K562 (cell line): Measurements from ENCODE around the gene OPRD1. TPM values are rescaled to one million over a fixed set of nuclear protein-coding genes. Genes with fewer than 3 reads are reported as not detected.

Source experiments
- MAFF ChIP-seq: IDR thresholded peaks from 2 replicates; pipeline ENCODE4 v1.6.1; 2012; ENCODE audit warnings: low read length, improper control_type of control experiment
- polyA plus RNA-seq, 8 experiments: library from polyadenylated mRNA; depleted of rRNA in 4 of 8; stranded (reverse) in 5 of 8; unstranded in 3 of 8; fragments of >200 nt; fragmentation: Nextera tagmentation in 2 of 8; fragmentation: Illumina TruSeq in 1 of 8; extraction: Ambion mirVana in 2 of 8; extraction: Trizol in 1 of 8; gene quantifications; 2 replicates each; pipeline versions ENCODE4 v1.2.1 to v1.2.3, GENCODE V29; 2011 to 2014; ENCODE audit warnings: inconsistent platforms in 1 of 8, missing spikeins in 1 of 8
- total RNA-seq, 7 experiments: library from RNA; depleted of rRNA in 6 of 7; stranded (reverse); fragments of >200 nt in 6 of 7; fragmentation: Illumina TruSeq in 2 of 7; extraction: Trizol in 2 of 7; gene quantifications; 2 replicates each; pipeline versions ENCODE4 v1.2.1 to v1.2.3, GENCODE V29; 2011 to 2021; ENCODE audit warnings: low replicate concordance in 1 of 7
- TF ChIP-seq, protein P1 (sequence below): sonication (generic); formaldehyde crosslinking; IDR thresholded peaks from 2 replicates; pipeline ENCODE4 v1.8.1; 2023; ENCODE audit warnings: missing genetic modification reagents, mild to moderate bottlenecking, borderline replicate concordance
- TF ChIP-seq, protein P2 (sequence below): sonication (generic); formaldehyde crosslinking; IDR thresholded peaks from 2 replicates; pipeline ENCODE4 v1.9.0; 2022; ENCODE audit warnings: mild to moderate bottlenecking, missing genetic modification reagents
- TF ChIP-seq, protein P3 (sequence below), 2 experiments: fragments of 450-650 bp; IDR thresholded peaks; 2 replicates each; pipeline ENCODE4 v1.6.1; 2018; ENCODE audit warnings: mild to moderate bottlenecking in 2 of 2, low read depth in 1 of 2; ENCODE audit not compliant: partially characterized antibody in 2 of 2
- TF ChIP-seq, protein P4 (sequence below): sonication (generic); formaldehyde crosslinking; IDR thresholded peaks from 2 replicates; pipeline ENCODE4 v1.8.0; 2023; ENCODE audit warnings: mild to moderate bottlenecking, missing genetic modification reagents
- TF ChIP-seq, protein P5 (sequence below): fragments of 200-400 bp; formaldehyde crosslinking; IDR thresholded peaks from 2 replicates; pipeline ENCODE4 v1.6.1; 2017; ENCODE audit warnings: mild to moderate bottlenecking, low read depth, low read length, moderate library complexity
- TF ChIP-seq, protein P6 (sequence below): fragments of 250-450 bp; sonication (Bioruptor Pico); IDR thresholded peaks from 2 replicates; pipeline ENCODE4 v1.8.0; 2022; ENCODE audit warnings: inconsistent platforms, mild to moderate bottlenecking, moderate library complexity, borderline replicate concordance
- TF ChIP-seq, protein P7 (sequence below): sonication (generic); formaldehyde crosslinking; IDR thresholded peaks from 2 replicates; pipeline ENCODE4 v1.8.1; 2023; ENCODE audit warnings: mild to moderate bottlenecking, missing genetic modification reagents

Gene OPRD1
- total and polyA plus RNA-seq, 9 of the 15 experiments (the other 6 are each of a cell fraction or from before 2014, with no cell fraction given): under 0.01 to 0.03 (median under 0.01) TPM; not detected in 6

DNA sequence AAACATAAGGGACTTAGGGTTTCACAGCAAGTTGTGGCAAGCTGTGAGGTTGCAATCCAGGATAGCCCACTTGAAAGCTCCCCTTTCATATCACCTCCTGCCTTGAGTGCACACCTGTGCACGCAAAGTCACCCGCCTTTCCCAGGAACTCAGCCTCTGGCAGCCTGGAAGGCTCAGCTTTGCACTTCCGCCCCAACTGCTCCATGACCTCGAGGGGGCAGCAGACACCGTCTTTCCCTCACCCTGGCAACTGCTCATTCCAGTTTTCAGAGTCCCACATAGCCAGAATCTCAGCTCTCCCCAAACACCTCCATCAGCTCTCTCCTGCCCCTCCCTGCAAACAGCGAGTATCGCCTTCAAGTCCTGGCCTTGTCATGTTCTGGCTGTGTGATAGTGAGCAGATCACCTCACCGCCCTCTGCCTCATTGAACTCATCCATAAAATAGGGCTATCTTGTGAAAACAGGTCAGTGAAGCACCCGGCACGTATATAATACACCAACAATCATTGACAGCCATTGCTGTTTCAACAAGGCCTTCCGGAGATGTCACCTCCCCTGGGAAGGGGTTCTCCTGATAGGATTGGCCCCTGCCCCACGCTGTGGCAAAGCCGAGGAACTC, 70.1 kb downstream of the OPRD1 start (continued):
- TF ChIP-seq, protein P1, sequence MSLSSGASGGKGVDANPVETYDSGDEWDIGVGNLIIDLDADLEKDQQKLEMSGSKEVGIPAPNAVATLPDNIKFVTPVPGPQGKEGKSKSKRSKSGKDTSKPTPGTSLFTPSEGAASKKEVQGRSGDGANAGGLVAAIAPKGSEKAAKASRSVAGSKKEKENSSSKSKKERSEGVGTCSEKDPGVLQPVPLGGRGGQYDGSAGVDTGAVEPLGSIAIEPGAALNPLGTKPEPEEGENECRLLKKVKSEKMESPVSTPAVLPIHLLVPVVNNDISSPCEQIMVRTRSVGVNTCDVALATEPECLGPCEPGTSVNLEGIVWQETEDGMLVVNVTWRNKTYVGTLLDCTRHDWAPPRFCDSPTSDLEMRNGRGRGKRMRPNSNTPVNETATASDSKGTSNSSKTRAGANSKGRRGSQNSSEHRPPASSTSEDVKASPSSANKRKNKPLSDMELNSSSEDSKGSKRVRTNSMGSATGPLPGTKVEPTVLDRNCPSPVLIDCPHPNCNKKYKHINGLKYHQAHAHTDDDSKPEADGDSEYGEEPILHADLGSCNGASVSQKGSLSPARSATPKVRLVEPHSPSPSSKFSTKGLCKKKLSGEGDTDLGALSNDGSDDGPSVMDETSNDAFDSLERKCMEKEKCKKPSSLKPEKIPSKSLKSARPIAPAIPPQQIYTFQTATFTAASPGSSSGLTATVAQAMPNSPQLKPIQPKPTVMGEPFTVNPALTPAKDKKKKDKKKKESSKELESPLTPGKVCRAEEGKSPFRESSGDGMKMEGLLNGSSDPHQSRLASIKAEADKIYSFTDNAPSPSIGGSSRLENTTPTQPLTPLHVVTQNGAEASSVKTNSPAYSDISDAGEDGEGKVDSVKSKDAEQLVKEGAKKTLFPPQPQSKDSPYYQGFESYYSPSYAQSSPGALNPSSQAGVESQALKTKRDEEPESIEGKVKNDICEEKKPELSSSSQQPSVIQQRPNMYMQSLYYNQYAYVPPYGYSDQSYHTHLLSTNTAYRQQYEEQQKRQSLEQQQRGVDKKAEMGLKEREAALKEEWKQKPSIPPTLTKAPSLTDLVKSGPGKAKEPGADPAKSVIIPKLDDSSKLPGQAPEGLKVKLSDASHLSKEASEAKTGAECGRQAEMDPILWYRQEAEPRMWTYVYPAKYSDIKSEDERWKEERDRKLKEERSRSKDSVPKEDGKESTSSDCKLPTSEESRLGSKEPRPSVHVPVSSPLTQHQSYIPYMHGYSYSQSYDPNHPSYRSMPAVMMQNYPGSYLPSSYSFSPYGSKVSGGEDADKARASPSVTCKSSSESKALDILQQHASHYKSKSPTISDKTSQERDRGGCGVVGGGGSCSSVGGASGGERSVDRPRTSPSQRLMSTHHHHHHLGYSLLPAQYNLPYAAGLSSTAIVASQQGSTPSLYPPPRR: no peak; the same call in 1 of the 2 replicates
- TF ChIP-seq, protein P2, sequence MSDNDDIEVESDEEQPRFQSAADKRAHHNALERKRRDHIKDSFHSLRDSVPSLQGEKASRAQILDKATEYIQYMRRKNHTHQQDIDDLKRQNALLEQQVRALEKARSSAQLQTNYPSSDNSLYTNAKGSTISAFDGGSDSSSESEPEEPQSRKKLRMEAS: 0 out of 2 replicates have a peak, but pooled peaks have one; percentile 56
- TF ChIP-seq, protein P3, sequence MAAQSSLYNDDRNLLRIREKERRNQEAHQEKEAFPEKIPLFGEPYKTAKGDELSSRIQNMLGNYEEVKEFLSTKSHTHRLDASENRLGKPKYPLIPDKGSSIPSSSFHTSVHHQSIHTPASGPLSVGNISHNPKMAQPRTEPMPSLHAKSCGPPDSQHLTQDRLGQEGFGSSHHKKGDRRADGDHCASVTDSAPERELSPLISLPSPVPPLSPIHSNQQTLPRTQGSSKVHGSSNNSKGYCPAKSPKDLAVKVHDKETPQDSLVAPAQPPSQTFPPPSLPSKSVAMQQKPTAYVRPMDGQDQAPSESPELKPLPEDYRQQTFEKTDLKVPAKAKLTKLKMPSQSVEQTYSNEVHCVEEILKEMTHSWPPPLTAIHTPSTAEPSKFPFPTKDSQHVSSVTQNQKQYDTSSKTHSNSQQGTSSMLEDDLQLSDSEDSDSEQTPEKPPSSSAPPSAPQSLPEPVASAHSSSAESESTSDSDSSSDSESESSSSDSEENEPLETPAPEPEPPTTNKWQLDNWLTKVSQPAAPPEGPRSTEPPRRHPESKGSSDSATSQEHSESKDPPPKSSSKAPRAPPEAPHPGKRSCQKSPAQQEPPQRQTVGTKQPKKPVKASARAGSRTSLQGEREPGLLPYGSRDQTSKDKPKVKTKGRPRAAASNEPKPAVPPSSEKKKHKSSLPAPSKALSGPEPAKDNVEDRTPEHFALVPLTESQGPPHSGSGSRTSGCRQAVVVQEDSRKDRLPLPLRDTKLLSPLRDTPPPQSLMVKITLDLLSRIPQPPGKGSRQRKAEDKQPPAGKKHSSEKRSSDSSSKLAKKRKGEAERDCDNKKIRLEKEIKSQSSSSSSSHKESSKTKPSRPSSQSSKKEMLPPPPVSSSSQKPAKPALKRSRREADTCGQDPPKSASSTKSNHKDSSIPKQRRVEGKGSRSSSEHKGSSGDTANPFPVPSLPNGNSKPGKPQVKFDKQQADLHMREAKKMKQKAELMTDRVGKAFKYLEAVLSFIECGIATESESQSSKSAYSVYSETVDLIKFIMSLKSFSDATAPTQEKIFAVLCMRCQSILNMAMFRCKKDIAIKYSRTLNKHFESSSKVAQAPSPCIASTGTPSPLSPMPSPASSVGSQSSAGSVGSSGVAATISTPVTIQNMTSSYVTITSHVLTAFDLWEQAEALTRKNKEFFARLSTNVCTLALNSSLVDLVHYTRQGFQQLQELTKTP (IDR thresholded peaks at IDR 0.05; ENCODE audit: low read depth in 1 of 2, partially characterized antibody in 2 of 2): no peak
- TF ChIP-seq, protein P4, sequence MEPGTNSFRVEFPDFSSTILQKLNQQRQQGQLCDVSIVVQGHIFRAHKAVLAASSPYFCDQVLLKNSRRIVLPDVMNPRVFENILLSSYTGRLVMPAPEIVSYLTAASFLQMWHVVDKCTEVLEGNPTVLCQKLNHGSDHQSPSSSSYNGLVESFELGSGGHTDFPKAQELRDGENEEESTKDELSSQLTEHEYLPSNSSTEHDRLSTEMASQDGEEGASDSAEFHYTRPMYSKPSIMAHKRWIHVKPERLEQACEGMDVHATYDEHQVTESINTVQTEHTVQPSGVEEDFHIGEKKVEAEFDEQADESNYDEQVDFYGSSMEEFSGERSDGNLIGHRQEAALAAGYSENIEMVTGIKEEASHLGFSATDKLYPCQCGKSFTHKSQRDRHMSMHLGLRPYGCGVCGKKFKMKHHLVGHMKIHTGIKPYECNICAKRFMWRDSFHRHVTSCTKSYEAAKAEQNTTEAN (CRISPR knock-in tag): no peak
- no peak for TF ChIP-seq MAFF
- TF ChIP-seq, protein P5, sequence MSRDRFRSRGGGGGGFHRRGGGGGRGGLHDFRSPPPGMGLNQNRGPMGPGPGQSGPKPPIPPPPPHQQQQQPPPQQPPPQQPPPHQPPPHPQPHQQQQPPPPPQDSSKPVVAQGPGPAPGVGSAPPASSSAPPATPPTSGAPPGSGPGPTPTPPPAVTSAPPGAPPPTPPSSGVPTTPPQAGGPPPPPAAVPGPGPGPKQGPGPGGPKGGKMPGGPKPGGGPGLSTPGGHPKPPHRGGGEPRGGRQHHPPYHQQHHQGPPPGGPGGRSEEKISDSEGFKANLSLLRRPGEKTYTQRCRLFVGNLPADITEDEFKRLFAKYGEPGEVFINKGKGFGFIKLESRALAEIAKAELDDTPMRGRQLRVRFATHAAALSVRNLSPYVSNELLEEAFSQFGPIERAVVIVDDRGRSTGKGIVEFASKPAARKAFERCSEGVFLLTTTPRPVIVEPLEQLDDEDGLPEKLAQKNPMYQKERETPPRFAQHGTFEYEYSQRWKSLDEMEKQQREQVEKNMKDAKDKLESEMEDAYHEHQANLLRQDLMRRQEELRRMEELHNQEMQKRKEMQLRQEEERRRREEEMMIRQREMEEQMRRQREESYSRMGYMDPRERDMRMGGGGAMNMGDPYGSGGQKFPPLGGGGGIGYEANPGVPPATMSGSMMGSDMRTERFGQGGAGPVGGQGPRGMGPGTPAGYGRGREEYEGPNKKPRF: no peak
- TF ChIP-seq, protein P6, sequence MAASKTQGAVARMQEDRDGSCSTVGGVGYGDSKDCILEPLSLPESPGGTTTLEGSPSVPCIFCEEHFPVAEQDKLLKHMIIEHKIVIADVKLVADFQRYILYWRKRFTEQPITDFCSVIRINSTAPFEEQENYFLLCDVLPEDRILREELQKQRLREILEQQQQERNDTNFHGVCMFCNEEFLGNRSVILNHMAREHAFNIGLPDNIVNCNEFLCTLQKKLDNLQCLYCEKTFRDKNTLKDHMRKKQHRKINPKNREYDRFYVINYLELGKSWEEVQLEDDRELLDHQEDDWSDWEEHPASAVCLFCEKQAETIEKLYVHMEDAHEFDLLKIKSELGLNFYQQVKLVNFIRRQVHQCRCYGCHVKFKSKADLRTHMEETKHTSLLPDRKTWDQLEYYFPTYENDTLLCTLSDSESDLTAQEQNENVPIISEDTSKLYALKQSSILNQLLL: no peak
- TF ChIP-seq, protein P7, sequence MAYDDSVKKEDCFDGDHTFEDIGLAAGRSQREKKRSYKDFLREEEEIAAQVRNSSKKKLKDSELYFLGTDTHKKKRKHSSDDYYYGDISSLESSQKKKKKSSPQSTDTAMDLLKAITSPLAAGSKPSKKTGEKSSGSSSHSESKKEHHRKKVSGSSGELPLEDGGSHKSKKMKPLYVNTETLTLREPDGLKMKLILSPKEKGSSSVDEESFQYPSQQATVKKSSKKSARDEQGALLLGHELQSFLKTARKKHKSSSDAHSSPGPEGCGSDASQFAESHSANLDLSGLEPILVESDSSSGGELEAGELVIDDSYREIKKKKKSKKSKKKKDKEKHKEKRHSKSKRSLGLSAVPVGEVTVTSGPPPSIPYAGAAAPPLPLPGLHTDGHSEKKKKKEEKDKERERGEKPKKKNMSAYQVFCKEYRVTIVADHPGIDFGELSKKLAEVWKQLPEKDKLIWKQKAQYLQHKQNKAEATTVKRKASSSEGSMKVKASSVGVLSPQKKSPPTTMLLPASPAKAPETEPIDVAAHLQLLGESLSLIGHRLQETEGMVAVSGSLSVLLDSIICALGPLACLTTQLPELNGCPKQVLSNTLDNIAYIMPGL (CRISPR knock-in tag): no peak
